ENCODE data around the gene FLT4.

DNA sequence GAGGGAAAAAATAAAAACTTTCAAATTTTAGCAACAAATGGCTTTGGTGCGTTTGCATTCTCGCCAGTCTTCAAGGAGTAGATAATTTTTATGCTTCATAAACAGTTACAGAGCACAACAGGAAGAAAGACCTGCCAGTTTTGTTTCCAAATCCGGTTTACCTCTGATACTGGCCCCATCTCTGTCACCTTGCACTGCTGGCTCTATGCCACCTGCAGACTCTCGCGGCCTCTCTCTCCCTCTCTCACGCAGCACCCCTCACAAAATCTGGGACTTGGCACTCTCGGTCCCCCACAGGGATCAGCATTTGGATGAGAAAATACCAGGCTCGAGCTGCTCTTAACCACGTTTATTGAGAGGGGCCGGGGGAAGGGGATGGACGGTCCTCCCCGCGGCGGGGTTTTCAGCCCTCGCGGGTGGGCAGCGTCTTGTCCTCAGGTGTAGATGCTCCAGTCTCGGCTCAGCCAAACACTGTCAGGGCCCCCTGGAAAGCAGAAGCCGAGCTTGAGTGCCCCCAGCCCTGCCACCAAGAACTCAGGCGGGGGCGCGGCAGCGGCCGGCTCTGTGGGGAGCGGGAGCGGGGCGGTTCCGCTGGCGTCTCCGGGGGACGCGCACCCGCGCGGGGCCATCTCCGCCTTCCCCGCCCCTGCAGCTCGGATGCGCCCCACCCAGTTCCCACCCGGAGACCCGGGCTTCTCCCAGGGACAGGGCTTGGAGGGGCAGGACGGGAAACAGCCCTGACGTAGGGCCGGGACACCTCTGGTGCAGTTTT, 59.4 kb downstream of the FLT4 start:
- TF ChIP-seq, protein P1, sequence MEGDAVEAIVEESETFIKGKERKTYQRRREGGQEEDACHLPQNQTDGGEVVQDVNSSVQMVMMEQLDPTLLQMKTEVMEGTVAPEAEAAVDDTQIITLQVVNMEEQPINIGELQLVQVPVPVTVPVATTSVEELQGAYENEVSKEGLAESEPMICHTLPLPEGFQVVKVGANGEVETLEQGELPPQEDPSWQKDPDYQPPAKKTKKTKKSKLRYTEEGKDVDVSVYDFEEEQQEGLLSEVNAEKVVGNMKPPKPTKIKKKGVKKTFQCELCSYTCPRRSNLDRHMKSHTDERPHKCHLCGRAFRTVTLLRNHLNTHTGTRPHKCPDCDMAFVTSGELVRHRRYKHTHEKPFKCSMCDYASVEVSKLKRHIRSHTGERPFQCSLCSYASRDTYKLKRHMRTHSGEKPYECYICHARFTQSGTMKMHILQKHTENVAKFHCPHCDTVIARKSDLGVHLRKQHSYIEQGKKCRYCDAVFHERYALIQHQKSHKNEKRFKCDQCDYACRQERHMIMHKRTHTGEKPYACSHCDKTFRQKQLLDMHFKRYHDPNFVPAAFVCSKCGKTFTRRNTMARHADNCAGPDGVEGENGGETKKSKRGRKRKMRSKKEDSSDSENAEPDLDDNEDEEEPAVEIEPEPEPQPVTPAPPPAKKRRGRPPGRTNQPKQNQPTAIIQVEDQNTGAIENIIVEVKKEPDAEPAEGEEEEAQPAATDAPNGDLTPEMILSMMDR (IDR thresholded peaks at IDR 0.05): no peak
- no peak for TF ChIP-seq POLR2A (IDR thresholded peaks at IDR 0.05)

All from body of pancreas (tissue), 4 donors.